Astrocyte (in vitro differentiated cells and primary cell): ENCODE measurements around the gene CMSS1.

Source experiments
- CTCF ChIP-seq: IDR thresholded peaks from 2 replicates; pipeline ENCODE4 v1.5.1; 2011; ENCODE audit warnings: low read depth, mild to moderate bottlenecking, inconsistent platforms, low read length, moderate library complexity; ENCODE audit not compliant: insufficient read depth
- EZH2 ChIP-seq: IDR thresholded peaks from 2 replicates; pipeline ENCODE4 v1.6.1; 2012; ENCODE audit warnings: mild to moderate bottlenecking, low read length, inconsistent platforms; ENCODE audit not compliant: insufficient read depth

- TF ChIP-seq EZH2, result no peak
- TF ChIP-seq CTCF, result no peak
Observed at GRCh38 chr3:100004931-100005330, 187.3 kb downstream of the CMSS1 start.
